Stimulated activated CD8-positive, alpha-beta memory T cell treated with anti-CD3 and anti-CD28 coated beads, Interleukin-15, amount 100 ng/mL, for 24 hours (primary cell): ENCODE measurements around the gene KRTAP24-1.

Experiments
- DNase-seq: peaks from one replicate; pipeline ENCODE4 v3.0.0-alpha.2; 2020; ENCODE audit warnings: low read depth

The KRTAP24-1 gene

DNA sequence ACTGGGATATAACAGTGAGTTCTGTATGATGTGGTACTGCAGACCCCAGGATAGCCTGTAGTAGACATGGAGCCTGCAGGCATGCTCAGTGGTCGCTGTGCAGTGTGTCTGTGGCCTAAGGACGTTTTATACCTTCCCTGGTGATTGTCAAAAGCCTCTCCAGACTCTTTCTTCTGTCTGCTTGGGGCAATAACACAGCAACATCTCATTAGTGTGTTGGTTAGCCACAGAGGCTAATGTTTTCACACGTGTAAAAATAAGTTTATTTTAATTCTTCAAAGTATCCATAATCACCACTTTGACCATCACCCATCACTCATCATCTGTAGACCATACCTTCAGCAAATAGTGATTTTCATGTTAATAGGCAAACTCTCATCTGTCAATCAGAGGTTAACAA is at the start of gene KRTAP24-1:
TSS of gene KRTAP24-1 (minus strand) at position 101 of the 400 bp plus-strand sequence. CDS start at position 83, 18 bp downstream.
- DNase-seq, result no peak

DNA sequence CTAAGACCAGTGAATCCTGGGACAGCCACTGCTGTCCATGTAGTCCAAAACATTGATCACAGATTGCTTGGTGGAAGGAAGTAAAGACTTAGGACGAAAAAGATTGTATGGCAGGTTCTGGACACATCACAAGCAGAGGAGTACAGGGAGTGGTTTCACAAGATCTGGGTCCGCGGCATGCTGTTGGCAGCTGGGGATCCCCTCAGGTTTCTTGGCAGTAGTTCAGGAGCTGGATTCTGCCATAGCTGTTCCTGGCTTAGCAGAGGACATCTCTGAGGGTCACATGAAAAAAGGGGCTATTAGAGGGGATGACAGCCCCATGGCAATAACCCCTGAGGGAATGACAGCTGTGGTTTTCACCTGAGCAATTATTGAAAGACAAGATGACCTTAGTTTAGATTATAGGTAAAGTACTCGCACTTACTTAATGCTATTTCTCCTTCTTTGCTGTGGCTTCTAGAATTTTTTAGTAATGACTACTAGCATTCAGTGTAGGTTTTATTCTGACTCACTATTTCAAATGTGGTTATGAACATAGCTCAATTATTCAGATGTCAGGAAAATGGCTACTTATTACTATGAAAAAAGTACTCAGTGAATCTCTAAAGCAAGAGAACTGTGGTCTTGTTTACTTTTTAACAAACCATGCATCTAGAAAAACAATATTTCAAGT is 46.6 kb upstream of the KRTAP24-1 start:
- DNase-seq, result no peak

GRCh38 chr21:30326390-30326789 is 43.6 kb upstream of the KRTAP24-1 start:
- DNase-seq, result no peak

DNA sequence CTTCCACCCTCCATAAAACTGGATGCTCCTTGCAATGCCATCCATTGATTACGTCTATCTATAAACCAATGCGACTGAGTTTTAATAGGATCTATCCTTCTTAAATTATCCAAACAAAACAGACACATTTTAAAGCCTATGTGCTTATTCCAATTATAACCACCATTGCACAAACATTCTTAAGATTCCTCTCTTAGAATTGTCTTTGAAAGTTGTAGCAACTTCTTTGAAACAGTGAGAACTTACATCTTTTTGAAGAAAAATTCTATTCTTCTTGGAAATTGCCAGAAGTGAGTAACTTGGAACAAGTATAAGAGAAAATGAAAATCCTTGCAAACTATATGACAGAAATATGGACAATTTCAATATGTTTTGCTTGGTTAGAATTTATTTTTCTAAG is 37.5 kb upstream of the KRTAP24-1 start, which contains the start of gene KRTAP26-1:
TSS of gene KRTAP26-1 (minus strand) at position 101 of the 400 bp plus-strand sequence. CDS start 280 bp downstream, outside the sequence.
- DNase-seq, result no peak

- DNase-seq, result no peak
Measured at GRCh38 chr21:30315701-30316100, 33.0 kb upstream of the KRTAP24-1 start.

DNA sequence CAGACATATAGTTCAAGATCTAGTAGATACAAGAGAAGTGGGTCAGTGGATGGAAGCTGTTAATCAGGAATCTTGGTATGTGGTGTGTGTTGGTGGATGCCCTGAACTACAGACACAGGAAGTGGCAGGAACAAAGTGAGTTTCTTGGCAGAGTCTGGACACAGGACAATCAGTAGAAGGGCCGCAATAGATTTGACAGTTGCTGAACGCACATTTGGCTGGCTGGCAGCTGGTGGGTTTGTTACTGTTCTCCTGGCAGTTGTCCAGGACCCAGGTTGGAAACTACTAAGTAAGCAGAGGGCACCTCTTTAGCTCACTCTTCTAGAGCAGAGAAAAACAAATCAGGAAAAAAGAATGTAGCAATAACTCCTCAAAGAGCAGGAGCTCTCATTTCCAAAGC is 24.1 kb upstream of the KRTAP24-1 start:
- no peak for DNase-seq

DNA sequence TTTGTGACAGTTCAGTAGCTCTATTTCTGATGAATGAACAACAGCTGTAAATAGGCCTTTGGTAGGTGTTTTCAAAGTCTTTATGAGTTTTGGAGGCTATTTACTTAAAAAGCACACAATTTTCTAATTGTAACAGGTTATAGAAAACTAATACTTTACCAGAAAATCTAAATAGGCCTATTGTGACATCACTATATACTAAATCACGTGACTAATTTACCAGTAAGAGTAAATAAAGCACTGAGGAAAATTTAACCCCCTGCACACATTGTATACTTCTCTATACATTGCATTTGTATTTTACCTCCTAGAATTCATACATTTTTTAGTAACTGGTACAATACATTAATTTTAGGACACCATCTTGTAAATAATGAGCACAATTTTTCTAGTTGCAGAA is 22.4 kb upstream of the KRTAP24-1 start:
- DNase-seq, result no peak

DNA sequence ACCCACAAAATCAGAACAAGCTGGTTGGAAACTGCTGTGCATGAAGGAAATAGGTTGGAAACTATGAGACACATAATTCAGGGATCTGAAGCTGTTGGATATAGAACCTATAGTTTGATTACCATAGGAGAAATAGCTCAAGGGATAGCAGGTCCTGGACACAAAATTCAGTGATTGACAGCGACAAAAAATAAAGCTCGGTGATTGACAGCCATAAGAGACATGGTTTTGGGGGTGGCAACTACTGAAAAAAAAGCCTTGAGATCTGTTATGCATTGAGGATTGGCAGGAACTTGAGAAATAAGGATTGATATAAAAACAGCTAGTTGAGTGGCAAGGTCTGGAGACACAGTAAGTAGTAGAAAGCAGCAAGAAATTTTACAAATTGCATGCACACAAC is 6.5 kb upstream of the KRTAP24-1 start, which contains the start of gene KRTAP25-1:
TSS of gene KRTAP25-1 (minus strand) at position 300 of the 400 bp plus-strand sequence. CDS start at position 276, 24 bp downstream.
- no peak for DNase-seq

GRCh38 chr21:30271611-30272010 is 11.1 kb downstream of the KRTAP24-1 start:
- no peak for DNase-seq

DNA sequence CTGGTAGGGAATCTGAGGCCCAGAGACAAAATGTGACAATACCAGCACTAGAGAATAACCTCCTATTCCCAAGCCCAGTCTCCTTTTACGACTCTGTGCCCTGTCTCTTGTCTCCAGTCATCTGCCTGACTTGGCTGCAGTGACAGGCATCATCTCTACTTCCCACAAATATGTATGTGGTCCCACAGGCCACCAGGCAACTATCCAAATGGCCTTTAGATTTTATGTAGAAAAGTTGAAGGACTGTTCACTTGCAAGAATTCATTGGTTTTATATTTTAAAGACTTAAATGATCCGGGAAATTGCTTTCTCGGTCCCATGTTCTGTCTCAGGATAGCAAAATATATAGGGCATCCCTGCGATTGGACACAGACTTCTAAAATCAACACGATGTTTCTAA is 11.6 kb downstream of the KRTAP24-1 start:
- no peak for DNase-seq

DNA sequence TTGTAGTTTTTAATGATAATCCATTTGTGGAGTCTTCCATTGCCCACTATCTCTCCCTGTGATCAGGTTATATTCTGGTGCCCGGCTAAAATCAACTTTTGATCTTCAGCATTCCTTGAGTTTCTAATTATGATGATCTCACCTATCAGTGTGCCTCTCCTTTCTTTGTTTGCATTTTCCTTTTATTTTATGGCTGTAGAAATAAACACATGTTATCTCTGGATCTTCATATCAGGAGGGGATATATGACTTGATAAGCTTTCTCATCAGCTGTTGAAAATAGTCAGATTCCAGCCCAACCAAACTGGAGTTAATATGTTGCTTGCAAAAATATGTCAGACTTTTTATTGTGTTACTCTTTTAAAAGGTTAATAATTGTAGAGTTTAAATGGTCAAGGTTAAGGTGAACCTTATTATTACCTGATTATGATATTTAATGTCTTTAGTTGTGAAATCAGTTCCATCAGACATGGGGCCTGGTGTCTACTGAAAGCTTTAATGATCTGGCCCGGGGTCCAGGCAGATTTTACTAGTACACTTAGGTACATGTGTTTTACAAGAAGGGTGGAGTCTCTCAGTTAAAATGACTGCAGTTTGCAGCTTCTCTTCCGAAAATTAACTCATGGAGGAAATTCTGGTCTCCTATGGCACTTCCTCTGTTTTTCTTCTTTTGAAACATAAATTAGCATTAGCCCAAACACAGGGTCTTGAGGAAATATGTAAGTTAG is 12.8 kb downstream of the KRTAP24-1 start:
- DNase-seq, result no peak

DNA sequence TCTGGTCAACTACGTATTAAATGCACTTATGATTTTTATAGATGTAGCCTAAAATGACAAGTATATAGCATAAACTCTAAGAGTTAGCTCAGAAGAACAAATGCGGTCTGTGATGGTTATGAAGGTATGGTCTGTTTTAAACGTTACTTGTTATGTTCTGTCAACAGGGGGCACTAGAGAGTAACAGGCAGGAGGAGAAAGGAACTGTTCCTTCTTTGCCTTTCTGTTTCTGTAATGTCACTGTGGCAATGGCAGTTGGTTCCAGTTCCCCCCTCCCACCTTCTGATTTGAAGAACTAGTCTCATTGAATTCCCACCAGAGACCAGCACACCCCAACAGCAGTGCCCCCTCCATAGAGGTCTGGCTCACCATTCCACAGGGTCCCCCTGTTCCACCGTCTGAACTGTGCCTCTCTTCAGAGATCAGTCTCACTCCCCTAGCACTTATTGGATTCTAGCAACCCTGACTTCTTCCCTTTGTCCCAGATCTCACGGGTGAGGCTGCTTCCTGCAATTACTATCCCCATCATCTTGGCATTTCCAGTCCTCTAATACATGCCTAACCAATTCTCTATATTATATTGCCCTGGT is 14.0 kb downstream of the KRTAP24-1 start:
- DNase-seq, result no peak

DNA sequence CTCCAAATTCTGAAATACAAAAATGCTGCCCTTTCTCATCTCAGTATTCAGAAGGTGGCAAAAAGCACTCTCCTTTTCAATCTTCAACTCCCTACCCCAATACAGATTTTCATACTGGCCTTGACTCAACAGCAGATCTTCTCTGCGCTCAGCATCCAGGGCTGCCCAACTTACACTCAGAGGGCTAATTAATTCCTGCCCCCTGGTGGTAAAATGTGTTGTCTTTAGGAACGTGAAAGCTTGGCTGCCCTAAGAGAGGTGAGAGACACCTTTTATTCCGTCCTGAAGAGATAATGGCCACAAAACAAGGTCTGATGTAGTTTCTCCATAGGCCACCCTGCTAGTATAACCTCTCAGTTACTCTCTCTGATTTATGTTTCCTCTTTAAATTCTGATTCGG is 25.0 kb downstream of the KRTAP24-1 start:
- DNase-seq, result no peak

DNA sequence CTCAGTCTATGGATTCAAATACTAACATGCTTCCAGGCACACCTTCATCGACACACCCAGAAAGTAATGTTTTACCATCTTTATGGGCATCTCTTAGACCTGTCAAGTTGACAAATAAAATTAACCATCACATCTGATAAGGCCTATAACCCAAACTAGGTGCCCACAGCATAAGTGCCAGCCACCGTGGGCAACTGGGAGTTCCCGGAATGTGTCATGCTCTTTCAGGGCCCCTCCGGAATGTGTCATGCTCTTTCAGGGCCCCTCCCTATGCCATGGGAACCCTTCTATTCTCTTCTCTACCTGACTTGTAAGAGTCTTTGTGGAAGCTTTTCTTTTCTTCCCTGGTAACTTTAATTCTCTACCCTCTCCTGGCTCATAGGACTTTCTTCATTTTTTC is 26.6 kb downstream of the KRTAP24-1 start:
- no peak for DNase-seq

DNA sequence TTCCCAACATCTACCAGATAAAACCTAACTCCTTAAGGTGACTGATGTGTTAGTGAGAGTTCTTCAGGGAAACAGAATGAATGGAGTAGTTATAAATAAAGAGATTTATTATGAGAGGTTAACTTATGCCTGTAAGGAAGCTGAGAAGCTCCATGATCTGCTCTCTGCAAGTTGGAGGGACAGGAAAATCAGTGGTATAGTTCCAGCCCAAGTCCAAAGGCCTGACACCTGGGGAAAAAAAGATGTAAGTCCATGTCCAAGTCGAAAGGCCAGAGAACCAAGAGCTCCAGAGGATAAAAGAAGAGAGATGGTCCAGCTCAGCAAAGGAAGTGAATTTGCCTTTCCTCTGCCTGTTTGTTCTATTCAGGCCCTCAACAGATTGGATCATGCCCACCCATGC is 27.1 kb downstream of the KRTAP24-1 start:
- DNase-seq, result no peak

GRCh38 chr21:30251781-30252180 is 31.0 kb downstream of the KRTAP24-1 start:
- no peak for DNase-seq

- DNase-seq, result no peak
Measured at GRCh38 chr21:30249936-30250335, 32.8 kb downstream of the KRTAP24-1 start.

DNA sequence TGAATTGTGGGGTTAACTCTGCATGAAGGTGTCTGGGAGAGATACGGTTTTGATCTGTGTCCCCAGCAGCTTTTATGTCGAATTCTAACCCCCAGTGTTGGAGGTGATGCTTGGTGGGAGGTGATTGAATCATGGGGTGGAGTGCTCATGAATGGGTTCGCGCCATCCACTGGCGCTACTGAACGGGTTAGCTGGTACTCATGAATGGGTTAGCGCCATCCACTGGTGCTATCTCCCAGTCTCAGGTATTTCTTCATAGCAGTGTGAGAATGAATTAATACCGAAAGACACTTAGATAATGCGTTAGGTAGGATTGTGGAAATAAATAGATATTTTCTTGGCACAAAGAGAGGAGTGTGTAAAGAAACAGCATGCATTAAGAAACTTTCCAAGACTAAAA is 33.9 kb downstream of the KRTAP24-1 start:
- no peak for DNase-seq

DNA sequence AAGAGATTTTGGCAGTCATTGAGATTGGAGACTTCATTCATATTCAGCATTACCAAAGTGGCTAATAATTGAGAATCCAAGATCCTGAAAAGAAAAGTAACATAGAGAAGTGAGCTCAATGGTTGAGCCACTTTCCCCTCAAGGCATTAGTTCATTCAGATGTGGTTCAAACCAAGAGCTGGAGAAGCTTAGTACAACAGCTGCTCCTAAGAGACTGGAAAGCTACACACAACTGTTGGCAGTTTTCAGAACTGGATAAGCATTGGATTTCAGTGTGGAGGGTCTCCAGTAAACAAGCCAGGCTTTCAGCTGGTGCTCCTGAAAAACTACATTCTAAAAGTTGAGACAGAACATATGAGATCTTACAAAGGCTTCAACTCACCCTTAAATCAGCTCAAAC is 37.7 kb downstream of the KRTAP24-1 start:
- no peak for DNase-seq

- DNase-seq, result no peak
Measured at GRCh38 chr21:30243691-30244090, 39.1 kb downstream of the KRTAP24-1 start.

DNA sequence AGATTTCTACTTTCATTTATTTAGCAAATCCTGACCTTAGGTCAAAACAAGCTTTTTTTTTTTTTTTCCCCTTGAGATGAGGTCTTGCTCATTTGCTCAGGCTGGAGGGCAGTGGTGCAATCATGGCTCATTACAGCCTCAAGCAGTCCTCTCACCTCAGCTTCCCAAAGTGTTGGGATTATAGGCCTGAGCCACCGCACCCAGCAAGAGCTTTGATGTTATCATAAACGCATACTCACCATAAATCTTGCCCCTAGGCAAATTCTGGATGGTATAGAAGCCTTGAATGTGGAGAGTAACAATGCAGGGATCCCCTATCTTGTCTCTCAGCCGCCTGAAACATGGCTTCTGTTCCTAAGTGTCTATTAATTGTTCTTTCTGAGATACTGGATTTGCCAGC is 42.1 kb downstream of the KRTAP24-1 start:
- DNase-seq, result no peak

DNA sequence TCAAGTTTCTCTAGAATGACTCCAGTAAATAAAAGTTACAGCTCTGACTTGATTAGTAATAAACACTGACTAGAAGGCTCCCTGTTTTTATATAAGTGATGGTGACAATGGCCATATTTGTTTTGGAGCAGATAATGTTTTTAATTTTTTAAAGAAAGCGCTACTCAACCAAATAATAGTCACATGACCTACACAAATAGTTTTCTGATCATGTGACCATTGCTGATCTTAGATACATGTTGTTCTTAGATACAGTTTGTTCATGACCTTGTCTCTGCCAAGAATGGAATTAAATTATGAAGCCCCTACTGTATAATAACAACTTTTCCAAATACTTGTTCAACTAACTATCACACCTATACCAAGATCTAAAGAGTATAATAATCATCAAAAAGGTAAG is 44.6 kb downstream of the KRTAP24-1 start:
- no peak for DNase-seq

GRCh38 chr21:30234643-30235042 is 48.1 kb downstream of the KRTAP24-1 start:
- DNase-seq, result no peak
